Lower leg skin (tissue), 4 donors: Measurements from ENCODE around the gene NINL. TPM values are rescaled to one million over a fixed set of nuclear protein-coding genes. Genes with fewer than 3 reads are reported as not detected.
"Not testable (repeated sequence)": the region's sequence is repeated elsewhere in the genome, so short reads cannot be mapped to it uniquely, and the experiment has no call there.

ENCODE experiments used
- DNase-seq, 2 donors: peaks; one replicate each; pipeline ENCODE4 v3.0.0-alpha.2; 2019; ENCODE audit warnings: low spot score in 2 of 2
- H3K4me3 ChIP-seq: fragments of 200-600 bp; sonication (generic); 2 replicates; pipeline ENCODE4 v1.5.1; 2017; ENCODE audit warnings: mild to moderate bottlenecking, low read depth; ENCODE audit not compliant: poor library complexity, severe bottlenecking
- CTCF ChIP-seq, 3 donors: fragments of 450-650 bp; IDR thresholded peaks; one replicate each; pipeline ENCODE4 v1.5.1; 2016; ENCODE audit warnings: antibody characterized with exemption in 3 of 3, mild to moderate bottlenecking in 3 of 3, moderate library complexity in 2 of 3
- POLR2A ChIP-seq, 2 donors: fragments of 450-650 bp; IDR thresholded peaks; one replicate each; pipeline ENCODE4 v1.6.1; 2016 to 2017; ENCODE audit warnings: antibody characterized with exemption in 2 of 2, mild to moderate bottlenecking in 1 of 2, moderate library complexity in 1 of 2
- WGBS, 2 donors: methylation state at CpG; one replicate each; pipeline ENCODE4 v1.1.5; 2018; 5-methylcytosine and 5-hydroxymethylcytosine counted together
- intact Hi-C: fragments of 100-400 bp; cut with DNase I; formaldehyde crosslinking; loops from one replicate; pipeline ENCODE4 v1.15.0; 2023; ENCODE audit warnings: low total_unique reads
- total RNA-seq, 4 donors: library from RNA; depleted of rRNA; stranded (reverse); fragments of >200 nt; gene quantifications; one replicate each; pipeline ENCODE4 v1.1.0, GENCODE V29; 2016

Gene NINL
- total RNA-seq, 4 donors from 2014 or later, result 2.1 to 4.7 (median 3.7) TPM

- 90 to 93% methylated on average over 15 of the region's 15 CpGs for WGBS, 2 donors
- no peak for DNase-seq
- no peak overlapping the region for H3K4me3 ChIP-seq
- no peak for TF ChIP-seq POLR2A (IDR thresholded peaks at IDR 0.05)
- TF ChIP-seq CTCF (IDR thresholded peaks at IDR 0.05), result no peak
- intact Hi-C loops, result no loop called here
These were observed 80.8 kb downstream of the NINL start for GRCh38 chr20:25504366-25505135.

- intact Hi-C loops, result no loop called here
- WGBS, 2 donors, result 93% methylated on average over 12 of the region's 12 CpGs
These were observed 81.4 kb downstream of the NINL start for GRCh38 chr20:25503936-25504335.

GRCh38 chr20:25503051-25503639 lies 82.2 kb downstream of the NINL start:
- H3K4me3 ChIP-seq, DNase-seq, intact Hi-C loops: not testable (repeated sequence)
- 90 to 93% methylated on average over 5 to 6 of the region's 6 CpGs for WGBS, 2 donors

More at GRCh38 chr20:25503936-25504335, 81.4 kb downstream of the NINL start:
- no peak for DNase-seq
- TF ChIP-seq CTCF (IDR thresholded peaks at IDR 0.05) (no peak), POLR2A (IDR thresholded peaks at IDR 0.05) (no peak)
- H3K4me3 ChIP-seq, result no peak overlapping the region

- no peak for TF ChIP-seq CTCF (IDR thresholded peaks at IDR 0.05)
- TF ChIP-seq POLR2A (IDR thresholded peaks at IDR 0.05), result no peak
- WGBS, 2 donors, result 90 to 94% methylated on average over 9 to 12 of the region's 13 CpGs
- no peak overlapping the region for H3K4me3 ChIP-seq
- no peak for DNase-seq
- intact Hi-C loops, result no loop called here
These were observed 84.4 kb downstream of the NINL start for GRCh38 chr20:25500880-25501351.

GRCh38 chr20:25499855-25500434 lies 85.4 kb downstream of the NINL start:
- TF ChIP-seq CTCF (IDR thresholded peaks at IDR 0.05), result no peak
- no peak for TF ChIP-seq POLR2A (IDR thresholded peaks at IDR 0.05)
- WGBS, 2 donors, result 86 to 92% methylated on average over 8 of the region's 8 CpGs
- no peak overlapping the region for H3K4me3 ChIP-seq
- DNase-seq, result no peak
- intact Hi-C loops, result no loop called here

- no peak for DNase-seq
- intact Hi-C loops, result no loop called here
- TF ChIP-seq POLR2A (IDR thresholded peaks at IDR 0.05) (no peak), CTCF (IDR thresholded peaks at IDR 0.05) (no peak)
- no peak overlapping the region for H3K4me3 ChIP-seq
- WGBS, 2 donors, result 90 to 94% methylated on average over 13 of the region's 13 CpGs
These were observed 86.3 kb downstream of the NINL start for GRCh38 chr20:25499031-25499430.
